HG02623 (cell line): ENCODE results near the gene CAMKMT.

Experiments used
- ATAC-seq: cut with Tn5 transposase; IDR thresholded peaks from one replicate; pipeline ENCODE4 v1.9.1; 2021; ENCODE audit warnings: moderate library complexity; ENCODE audit not compliant: unreplicated experiment

The CAMKMT gene

DNA sequence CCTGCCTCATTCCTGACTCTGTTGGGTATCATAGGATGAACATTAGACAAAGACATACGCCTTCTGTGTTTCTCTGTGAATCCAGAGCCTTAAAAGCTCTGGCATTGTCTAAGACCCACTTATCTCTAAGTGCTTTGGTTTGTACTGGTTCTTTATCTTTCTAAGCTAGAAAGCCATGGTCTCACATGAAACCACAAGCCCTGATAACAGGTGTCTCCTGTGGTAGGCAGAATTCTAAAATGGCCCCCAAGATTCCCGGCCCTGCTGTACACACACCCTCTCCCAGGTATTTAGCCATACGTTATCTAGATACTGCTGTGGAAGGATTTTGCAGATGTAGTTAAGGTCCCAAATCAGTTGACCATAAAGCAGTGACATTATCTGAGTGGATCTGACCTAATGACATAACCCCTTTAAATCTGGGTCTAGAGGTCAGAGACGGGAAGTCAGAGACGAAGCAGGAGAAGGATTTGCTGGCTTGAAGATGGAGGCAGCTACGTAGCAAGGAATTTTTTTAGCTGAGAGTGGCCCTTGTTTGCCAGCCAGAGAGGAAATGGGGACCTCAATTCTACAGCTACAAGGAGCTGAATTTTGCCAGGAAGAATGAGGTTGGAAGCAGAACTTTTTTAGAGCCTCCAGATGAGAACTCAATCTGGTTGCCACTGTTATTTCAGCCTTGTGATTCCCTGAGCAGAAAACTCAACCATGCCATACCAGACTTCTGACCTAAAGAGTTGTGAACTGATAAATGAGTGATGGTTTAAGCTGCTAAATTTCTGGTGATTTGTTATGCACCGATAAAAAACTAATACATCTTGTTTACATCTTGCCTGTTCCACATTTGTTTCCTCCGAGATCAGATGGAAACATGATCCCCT is 186.7 kb downstream of the CAMKMT start:
- ATAC-seq = no peak

DNA sequence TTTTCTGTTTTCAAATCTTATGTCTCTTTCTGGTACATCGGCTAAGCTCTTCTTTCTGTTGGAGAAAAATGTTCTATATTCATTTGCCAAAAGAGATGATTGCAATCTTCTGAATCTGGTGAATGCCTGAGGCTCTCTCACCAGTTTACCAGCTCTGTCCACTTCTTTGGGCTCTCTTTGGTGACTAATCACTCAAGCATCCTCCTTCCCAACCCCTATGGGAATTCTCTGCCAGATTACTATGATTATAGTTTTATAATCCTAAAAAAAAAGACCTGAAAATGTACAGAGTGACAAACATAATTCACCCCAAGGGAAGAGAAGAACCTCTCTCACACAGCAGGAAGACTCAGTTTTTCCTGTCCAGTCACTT is 187.3 kb downstream of the CAMKMT start:
- no peak for ATAC-seq

DNA sequence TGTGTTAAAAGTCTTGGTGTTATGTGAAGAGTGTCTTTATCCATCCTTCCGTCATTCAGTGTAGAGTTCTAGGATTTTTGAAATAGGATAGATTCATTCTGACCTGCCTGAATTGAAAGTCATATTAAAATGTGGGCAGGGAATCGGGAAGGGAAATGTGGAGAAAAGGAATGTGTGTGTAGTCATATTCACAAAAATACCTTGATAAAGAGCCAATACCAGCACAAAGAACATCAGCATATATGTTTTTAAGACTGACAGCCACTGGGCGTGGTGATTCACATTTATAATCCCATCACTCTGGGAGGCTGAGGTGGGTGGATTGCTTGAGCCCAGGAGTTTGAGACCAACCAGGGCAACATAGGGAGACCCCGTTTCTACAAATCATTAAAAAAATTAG is 188.1 kb downstream of the CAMKMT start:
- no peak for ATAC-seq

DNA sequence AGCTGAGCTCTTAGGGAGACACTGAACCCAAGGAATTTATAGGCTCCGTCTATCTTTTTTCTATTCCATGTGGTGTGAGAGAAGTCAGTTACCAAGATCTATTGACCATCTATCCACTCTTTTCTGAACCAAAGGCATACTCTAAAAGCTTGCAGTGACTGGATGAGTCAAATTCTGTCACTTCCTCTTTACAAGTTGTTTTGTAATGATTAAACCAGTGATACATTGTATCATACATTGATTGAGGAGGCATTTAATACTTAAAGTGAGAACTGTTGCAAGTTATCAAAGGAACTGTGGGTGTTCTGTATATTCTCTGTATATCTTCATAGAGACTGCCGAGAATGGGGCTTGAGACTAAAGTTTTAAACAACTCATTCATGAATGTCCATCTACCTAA is 188.8 kb downstream of the CAMKMT start:
- no peak for ATAC-seq

DNA sequence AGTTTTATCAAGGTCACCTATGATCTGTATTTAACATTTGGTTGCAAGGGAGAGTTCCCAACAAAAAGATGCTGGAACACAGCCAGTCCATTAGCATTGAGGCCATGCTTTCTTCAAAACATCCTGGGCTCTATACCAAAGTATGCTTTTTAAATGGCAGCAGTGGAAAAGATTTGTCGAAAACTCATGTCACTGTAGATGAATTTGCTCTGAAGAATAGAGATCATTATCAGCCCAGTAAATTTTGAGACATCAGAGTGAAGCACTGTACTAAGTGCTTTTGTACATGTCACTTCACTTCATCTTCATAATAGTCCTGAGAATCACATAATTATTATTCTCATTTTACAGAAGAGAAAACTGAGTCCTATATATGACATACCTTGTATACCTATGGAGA is 189.8 kb downstream of the CAMKMT start:
- ATAC-seq = no peak

DNA sequence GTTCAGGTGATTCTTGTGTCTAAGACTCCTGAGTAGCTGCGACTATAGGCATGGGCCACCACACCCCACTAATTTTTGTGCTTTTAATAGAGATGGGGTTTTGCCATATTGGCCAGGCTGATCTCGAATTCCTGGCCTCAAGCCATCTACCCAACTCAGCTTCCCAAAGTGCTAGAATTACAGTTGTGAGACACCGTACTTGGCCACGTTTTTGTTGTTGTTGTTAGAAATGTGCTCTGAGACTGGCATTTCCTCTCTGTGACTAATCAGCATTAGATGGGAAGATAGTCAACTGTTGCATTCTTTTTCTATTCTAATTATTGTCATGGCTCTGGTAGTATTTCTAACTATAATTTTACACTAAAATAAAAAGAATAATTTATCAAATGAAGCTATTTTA is 191.7 kb downstream of the CAMKMT start:
- ATAC-seq = no peak

DNA sequence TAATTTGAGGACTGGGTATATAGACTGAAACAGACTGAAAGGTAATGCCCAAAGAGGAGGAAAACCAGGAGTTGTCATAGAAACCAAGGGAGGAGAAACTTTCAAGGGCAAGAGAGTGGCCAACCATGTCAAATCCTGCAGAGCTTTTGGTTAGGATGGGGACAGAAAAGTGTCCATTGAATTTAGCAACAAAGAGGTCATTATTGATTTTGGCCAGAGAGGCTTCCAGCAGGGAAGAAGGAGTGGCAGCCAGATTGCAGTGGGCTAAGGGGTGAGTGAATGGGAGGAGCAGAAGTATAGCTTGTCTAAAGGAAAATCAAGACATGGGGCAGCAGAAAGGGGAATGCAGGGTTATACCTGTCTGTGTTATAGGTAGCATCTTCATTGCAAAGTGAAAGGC is 194.0 kb downstream of the CAMKMT start:
- ATAC-seq = no peak

DNA sequence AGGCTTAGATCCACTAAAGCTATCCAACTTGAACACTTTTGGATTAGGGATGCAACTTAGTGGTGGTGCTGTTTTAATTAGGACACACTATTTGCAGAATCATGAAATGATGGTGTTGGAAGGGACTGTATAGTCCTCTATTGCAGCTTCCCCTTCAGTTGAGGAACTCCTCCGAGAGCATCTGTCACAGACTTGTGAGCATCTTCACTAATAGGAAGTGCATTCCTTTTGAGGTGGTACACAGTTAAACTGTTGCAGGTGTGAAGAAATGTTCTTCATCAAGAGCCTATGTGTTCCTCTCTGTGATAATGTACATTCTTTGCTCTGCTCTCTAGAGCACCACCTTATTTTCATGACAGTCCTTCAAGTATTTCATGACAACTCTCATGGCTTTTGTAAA is 197.4 kb downstream of the CAMKMT start:
- ATAC-seq = no peak

DNA sequence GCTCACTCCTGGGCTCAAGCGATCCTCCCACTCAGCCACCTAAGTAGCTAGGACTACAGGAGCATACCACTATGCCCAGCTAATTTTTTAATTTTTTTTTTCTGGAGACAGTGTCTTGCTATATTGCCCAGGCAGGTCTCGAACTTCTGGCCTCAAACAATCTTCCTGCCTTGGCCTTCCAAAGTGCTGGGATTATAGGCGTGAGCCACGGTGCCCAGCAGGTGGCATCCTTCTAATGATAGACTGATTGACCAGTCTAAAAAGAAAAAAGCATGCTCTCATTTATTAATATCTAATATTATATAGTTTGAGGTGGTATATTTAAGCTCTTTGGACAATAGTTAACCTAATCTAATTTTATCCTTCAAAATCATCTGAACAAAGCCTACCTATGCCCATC is 198.6 kb downstream of the CAMKMT start:
- no peak for ATAC-seq

DNA sequence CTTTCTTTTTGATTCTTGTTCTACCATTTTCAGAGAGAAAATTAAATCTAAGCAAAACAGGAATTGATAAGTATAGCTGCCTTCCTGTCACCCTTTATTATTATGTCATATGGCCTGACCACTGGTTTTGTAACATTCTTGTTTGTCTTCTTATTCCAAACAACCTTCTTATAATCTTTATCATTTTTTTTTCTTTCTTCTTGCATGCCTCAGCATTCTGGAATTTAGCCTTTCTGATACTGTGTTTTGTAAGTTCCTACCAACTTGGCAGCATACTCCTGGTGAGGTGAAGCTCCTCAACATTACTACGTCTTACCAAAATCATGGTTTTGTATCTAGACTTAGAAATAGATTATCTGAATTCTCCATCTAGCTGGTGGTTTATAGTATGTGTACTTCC is 199.2 kb downstream of the CAMKMT start:
- ATAC-seq = no peak

DNA sequence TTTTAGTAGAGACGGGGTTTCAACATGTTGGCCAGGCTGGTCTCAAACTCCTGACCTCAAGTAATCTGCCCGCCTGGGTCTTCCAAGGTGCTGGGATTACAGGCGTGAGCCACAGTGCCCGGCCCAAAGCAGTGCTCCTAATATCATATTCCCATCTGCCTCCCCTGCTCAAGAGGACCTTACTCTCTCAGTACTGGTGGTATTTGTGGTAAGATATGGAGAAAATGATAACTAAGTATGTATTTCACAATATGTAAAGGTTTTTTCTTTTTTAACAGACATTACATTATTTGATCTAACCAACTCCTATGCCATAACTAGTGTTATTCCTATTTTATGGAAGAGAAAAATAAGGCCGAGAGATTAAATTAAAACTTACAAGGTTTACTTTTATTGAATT is 201.0 kb downstream of the CAMKMT start:
- ATAC-seq = no peak

DNA sequence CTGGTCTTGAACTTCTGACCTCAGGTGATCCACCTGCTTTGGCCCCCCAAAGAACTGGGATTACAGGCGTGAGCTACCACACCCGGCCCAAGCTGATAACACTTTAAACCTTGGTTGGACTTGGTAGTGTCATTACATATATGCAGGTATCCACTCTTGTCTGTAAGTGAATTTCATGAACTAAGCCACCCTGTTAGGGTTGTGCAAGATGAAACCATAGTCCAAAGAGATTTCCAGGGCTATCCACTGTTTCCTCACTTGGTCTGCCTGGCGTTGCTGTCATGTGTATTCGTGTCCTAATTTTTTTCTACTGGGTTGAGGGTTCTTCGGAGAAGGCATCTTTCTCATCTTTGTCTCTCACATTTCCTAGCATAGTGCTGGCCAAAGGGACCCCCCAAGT is 203.0 kb downstream of the CAMKMT start:
- no peak for ATAC-seq

DNA sequence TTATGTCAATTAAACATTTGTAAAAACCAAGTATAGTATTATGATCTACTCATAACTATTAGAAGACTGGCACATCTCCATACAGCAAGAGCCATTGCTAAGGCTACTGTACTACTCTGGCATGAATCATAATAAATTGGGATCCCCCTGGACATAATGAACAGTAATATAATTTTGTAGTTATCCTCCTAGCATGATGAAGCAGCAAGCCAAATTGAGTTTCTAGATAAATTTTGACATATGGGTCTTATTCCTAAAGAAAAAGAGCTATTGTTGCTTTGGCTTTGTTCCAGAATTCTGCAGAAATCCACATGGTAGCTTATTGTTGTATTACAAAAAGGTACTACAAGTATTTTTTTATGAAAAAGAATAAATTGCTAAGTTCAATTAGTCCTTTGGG is 204.3 kb downstream of the CAMKMT start:
- no peak for ATAC-seq

DNA sequence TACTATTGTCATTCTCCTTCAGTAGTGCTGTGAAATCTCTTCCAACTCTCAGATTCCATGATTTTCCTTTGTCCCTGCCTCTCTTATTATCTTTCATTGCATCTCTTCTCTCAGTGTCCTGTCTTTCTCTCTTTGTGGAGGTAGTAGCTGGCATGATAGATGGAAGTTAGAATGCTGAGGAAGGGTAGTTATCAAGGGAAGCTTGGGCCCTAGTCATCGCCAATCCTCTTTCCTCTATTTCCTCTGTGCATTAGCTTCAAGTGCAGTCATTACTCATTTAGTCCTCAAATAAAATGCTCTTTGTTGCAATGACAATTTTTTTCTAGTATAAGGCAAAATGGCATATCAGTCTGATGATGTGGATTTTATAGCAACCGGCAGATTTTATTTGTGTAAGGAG is 207.7 kb downstream of the CAMKMT start:
- no peak for ATAC-seq

DNA sequence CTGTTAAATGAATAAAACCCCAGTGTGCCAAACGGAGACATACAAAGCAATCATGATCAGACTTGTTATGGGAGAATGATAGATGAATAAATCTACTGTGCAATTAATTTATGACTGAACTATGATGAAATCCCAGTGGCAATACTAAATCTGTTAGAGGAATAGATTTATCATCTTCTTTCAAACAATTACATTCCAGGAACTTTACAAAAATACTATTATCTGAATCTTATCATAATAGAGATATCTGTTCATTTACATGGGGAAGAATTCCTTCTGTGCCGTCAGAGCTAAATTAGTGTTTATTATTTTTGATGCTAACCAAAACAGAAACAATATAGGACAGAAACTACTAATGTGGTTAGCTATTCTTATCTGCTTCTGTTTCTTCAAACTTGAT is 208.5 kb downstream of the CAMKMT start:
- no peak for ATAC-seq

DNA sequence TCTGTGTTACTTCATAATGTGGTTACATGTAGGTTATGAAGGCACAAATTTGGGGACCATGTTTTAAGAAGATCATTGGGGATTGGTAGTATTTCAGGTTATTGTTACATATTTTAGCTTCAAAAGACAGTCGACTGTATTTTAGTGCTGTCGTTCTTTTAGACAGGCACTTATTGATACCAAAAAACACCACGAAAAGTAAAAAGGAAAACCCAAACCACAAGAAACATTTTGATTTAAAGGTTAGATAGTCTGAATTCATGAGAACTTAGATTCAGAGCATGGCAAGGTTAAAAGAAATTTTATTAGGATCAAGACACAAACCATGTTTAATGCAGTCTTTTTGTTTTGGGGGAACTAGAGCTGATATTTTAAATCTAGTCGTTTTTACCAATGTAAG is 209.0 kb downstream of the CAMKMT start:
- no peak for ATAC-seq

DNA sequence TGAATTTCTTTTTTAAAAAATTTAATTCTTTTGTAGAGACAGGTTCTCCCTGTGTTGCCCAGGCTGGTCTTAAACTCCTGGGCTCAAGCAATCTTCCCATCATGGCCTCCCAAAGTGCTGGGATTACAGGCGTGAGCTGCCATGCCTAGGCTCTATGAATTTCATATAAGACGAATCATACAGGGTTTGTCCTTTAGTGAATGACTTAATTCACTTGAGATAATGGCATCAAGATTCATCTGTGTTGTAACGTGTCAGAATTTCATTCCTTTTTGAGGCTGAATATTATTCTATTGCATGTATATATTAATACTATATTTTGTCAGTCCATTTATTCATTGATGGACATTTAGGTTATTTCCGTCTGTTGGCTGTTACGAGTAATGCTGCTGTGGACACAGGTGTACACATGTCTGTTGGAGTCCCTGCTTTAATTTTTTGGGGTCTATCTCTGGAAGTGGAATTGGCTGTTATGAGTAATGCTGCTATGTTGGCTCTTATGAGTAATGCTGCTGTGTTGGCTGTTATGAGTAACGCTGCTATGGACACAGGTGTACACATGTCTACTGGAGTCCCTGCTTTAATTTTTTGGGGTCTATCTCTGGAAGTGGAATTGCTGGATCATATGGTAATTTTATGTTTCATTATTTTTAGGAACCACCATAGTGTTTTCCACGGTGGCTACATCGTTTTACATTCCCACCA is 210.6 kb downstream of the CAMKMT start:
- no peak for ATAC-seq

DNA sequence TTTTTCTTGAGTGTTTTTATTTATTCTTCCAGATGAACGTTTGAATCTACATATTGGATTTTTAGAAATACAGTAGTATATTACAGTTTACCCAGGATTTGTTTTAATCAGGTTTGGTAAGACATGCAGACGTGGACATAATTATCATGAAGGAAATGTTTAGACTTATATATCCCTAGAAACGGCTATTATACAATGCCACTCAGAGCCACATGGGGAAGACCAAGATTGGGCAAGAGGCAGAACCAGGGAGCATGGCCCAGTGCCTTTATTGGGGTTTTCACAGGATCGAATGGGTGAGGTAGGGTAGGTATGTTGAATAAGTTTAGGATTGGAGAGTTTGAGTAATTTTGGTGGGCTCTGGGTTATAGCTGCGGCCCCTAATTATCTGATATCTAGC is 212.2 kb downstream of the CAMKMT start:
- ATAC-seq = no peak

DNA sequence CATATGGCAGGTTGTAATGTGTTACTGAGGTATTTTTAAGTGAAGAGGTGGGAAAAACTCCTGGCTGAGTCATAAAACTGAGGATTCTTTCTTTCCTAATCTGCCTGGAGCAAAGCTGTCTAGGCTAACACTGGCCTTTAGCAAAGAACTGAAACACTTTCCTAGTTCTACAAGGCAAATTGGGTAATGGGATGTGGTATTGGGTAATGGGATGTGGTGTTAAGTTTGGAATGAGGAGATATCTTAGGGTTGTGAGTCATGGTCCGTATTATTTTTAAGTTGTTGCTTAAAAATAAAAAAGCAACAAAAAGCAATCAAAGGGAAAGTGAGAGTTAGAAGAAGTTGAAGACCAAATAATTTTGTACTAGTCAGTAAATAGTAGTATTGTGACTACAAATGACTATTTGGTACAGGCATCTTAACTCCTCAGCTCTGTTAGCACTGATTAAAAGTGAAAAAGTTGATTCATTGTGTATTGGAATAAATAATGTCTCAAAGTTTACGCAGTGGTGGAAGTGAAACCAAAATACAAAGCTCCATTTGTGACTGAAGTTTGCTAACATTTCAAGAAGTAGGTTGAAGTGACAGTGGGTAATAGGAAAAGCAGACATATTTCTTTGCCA is 216.8 kb downstream of the CAMKMT start:
- ATAC-seq = peak; percentile 47

DNA sequence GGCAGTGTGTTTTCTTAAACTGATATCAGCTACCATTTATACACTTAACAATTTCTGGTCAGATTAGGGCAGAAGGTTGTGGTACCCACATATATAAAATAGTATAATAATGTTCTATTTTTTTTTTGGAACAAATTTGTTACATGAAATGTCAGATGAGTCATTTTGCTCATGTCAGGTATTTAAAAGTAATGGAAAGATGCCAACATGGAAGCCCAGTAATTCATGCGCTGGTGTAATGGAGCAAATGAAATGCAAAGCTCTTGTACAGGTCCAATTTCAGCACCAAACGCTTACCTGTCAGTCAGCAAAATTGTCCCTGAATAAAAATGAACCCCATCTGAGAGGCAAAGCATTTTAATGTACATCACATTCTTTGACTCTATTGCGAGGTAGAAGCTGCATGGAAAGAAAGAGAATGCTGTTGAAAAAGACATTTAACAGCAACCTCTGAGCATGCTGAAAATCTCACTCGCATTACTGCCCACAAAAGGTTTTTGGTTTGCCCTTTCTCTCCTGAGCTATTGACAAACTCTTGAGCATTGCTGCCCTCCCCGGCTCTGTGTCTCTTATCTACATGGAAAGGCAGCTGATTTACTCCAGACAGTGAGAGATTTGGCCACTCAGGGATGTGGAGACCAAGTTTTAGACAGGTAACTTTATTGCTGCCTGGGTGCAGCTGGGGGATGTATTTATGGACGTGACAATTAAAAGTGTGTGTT is 217.5 kb downstream of the CAMKMT start:
- ATAC-seq = peak; percentile 13

DNA sequence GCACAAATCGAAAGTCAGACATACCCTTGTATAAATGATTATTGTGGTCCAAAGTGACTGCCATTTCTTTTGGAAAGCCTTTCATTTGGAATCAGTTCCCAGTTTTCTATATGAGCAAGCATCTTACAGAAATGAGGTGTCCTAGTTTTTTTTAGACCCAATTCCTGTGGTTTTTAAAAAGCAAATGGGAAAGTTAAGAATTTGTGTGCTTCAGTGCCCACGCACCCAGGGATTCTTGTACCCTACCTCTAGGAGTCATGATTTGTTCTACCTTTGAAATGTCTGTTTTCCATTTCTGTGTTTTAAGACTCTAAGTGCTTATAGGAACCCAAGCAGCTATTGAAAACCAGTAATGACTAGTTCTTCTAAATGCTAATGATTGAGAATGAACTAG is 218.1 kb downstream of the CAMKMT start:
- ATAC-seq = no peak
